WI38 (cell line): ENCODE results near the gene IRX2.

Experiments
- H3K4me3 ChIP-seq: 2 replicates; pipeline ENCODE4 v1.5.1; 2011; ENCODE audit warnings: low read depth, mild to moderate bottlenecking, control low read depth, low read length
- TF ChIP-seq, protein P1 (sequence below): IDR thresholded peaks from 2 replicates; pipeline ENCODE4 v1.5.1; 2012; ENCODE audit warnings: low read depth, mild to moderate bottlenecking, control low read depth, low read length

IRX2 gene

DNA sequence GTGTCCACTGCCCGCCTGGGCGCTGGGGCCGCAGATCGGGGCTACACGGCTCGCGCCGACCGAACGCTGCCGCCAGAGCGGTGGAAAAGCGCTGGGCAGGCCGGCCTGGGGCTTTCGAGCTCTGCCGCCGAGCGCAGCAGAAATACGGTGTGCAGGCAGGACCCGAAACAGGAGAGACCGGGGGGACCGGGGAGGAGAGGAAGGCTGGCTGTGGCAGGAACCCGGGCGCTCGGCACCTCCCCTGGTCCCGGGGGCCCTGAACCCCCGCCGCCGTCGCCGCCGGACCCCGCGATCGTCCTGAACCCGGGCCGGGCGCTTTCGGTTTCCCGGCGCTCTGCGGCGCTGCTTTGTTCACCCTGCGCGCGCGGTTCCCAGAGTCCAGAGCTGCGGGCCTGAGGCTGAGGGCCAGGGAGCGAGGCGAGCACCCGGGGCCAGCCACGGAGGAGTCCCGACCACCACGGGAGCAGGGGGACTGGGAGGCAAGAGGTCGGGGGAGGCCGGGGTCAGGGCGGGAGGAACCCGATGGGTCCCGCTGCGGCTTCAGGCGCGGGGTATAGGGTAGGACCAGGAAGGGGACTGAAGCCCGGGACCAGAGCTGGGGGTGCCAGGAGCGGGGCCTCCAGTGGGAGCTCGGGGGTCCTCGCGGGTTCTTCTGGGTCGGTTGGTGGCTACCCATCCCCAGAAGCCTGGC lies 12.0 kb downstream of the IRX2 start:
- H3K4me3 ChIP-seq, result peak overlapping the region; percentile 5
- TF ChIP-seq, protein P1, sequence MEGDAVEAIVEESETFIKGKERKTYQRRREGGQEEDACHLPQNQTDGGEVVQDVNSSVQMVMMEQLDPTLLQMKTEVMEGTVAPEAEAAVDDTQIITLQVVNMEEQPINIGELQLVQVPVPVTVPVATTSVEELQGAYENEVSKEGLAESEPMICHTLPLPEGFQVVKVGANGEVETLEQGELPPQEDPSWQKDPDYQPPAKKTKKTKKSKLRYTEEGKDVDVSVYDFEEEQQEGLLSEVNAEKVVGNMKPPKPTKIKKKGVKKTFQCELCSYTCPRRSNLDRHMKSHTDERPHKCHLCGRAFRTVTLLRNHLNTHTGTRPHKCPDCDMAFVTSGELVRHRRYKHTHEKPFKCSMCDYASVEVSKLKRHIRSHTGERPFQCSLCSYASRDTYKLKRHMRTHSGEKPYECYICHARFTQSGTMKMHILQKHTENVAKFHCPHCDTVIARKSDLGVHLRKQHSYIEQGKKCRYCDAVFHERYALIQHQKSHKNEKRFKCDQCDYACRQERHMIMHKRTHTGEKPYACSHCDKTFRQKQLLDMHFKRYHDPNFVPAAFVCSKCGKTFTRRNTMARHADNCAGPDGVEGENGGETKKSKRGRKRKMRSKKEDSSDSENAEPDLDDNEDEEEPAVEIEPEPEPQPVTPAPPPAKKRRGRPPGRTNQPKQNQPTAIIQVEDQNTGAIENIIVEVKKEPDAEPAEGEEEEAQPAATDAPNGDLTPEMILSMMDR, result no peak

DNA sequence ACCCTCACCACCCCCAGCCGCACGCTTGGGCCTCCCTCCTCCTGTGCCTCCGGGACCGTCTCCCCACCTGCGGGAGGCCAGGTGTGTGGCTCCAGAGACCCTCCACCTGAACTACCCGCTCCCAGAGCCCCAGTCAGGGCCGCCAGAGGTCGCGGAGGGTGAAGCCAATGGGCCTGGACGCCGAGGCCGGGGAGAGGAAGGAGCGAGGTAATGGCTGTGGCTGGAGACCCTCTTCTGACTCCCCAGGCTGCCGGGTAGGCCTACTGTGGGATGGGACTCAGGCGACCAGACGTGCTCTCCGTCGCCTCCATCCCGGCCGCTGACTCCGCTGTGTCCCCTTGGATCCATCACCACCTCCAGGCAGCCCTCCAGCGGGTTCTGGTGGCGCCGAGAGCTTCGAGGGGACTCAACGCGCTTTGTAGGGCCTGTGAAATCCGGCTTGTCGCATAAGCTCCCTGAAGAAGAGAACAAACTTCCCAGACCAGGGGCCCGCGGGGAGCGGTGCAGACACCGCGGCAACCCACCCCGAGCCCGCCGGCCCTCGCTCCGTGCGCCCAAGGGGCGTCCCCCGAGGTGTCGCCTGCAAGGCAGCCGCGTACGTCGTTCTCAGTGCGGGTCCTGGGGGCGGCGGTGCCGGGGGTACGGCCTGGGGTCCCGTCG lies 12.6 kb downstream of the IRX2 start:
- TF ChIP-seq, protein P1, result no peak
- H3K4me3 ChIP-seq, result no peak overlapping the region

DNA sequence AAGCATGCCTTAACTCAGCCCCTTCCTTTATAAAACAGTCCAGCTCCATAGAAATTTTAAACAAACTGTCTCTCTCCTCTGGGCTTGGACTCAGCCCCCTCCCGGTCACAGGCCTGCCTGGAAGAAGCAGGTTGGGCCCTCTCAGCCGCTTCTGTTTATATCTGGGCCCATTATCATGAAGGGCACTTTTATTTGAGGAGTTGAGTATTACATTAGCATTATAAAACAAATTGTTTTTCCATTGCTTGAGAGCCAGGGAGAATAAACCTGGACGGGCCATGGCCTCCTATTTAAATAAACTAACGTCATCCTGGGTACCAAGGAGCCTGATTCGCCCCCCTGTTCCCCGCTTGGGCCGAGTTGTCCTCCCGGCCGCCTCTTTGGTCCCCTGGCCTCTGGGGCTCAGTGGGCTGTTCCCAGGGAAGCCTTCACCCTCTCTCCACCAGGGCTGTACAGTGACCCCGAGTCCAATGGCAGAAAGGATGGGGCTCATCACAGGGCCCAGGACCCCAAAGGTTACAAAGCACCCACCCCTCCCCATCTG lies 13.2 kb downstream of the IRX2 start:
- TF ChIP-seq, protein P1, result no peak
- no peak overlapping the region for H3K4me3 ChIP-seq

DNA sequence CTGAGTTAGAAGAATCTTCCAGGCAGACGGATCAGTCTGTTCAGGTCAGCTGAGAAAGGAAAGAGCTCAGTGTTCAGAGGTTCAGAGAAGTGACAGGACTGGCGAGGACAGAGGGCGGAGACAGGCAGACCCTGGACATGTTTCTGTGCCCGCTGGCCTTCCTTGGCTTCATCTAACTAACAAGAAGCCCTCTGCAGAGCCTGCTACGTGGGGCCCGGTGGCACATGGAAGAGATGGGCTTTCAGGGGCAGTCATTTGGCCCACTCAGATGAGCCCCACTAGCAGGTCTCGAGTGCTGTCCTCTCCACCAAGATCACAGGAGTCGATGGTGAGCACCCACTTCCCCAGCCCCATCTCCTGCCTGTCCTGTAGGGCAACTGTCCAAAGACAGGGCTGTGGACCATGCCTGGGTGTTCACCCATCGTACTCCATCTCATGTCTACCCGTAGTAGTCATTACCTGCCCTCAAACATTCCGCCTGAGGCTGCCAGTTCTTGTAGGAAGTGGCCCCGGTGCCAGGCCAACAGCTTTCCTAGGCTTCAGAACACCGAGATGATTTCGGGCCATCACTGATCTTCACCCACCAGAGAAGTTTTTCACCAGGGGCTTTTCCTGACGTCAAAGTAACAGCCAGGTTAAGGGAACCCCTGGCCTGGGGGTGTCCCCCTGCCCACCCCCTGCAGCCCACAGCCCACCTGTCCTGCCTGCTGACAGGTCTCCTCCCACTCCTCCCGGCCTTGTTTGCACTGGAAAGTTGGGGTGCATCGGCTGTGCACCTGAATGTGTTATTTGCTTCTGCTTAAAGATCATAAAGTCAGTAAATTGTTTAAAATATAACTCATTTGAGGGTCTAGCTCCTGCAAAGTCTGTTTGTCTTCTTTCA lies 14.0 kb downstream of the IRX2 start:
- TF ChIP-seq, protein P1, result no peak
- no peak overlapping the region for H3K4me3 ChIP-seq

DNA sequence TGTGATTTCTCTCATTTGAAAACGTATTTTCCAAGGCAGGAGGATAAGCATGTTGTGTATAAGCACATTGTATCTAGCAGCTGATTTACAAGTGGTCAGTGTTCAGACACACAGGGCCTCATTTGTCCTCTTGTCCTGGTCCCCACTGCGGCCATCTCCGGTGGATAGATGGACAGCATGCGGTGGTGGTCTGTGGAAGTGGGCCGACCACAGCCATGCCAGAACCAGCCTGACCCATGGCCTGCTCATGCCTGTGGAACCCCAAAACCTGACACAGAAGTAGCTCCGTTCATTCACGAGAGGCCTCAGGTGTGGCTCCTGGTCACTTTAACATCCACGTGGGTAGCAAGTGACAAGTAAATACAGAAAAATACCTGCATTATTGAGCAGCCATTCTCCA lies 14.6 kb downstream of the IRX2 start:
- no peak overlapping the region for H3K4me3 ChIP-seq
- TF ChIP-seq, protein P1, result no peak

DNA sequence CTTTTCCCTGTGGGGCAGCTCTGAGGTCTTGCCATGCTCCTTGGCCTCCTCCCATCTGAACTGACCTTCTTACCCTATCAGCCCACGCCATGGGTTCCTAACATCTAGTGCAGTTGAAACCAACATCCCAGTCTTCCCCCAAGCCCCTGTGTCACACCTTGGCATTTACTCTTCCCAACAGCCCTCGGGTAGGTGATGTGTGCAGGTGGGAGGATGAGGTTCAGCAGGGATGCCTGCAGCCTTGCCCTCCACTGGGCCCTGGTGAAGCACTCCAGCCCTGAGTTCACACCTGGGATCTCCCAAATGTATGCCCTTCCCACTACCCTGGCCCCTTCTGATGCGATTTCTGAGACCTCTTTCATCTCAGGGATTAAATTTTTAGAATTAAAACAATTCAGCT lies 15.5 kb downstream of the IRX2 start:
- TF ChIP-seq, protein P1, result no peak
- H3K4me3 ChIP-seq, result no peak overlapping the region
